GM18868 (cell line): ENCODE measurements around the gene STX4.

Experiments used
- ATAC-seq: cut with Tn5 transposase; IDR thresholded peaks from one replicate; pipeline ENCODE4 v1.9.1; 2021; ENCODE audit warnings: mild to moderate bottlenecking, moderate library complexity; ENCODE audit not compliant: unreplicated experiment

STX4 gene

GRCh38 chr16:31032736-31033708 is at the start of gene STX4:
STX4 (plus strand) TSS chr16:31033558; CDS start chr16:31033806, 248 bp downstream.
- peak; percentile 84 for ATAC-seq

- no peak for ATAC-seq
These were observed 49.3 kb upstream of the STX4 start for GRCh38 chr16:30983898-30984610.

GRCh38 chr16:30984669-30985400 is 48.5 kb upstream of the STX4 start, which contains the start of gene HSD3B7:
HSD3B7 (plus strand) TSS chr16:30985207; CDS start chr16:30985659, 452 bp downstream.
- no peak for ATAC-seq

- ATAC-seq, result no peak
These were observed 47.8 kb upstream of the STX4 start for GRCh38 chr16:30985401-30986128.

GRCh38 chr16:30986129-30986991 is 47.0 kb upstream of the STX4 start:
- ATAC-seq, result no peak

GRCh38 chr16:30987581-30988190 is 45.7 kb upstream of the STX4 start:
- ATAC-seq, result no peak

- ATAC-seq, result no peak
These were observed 43.8 kb upstream of the STX4 start for GRCh38 chr16:30989469-30990047.

GRCh38 chr16:30990105-30990504 is 43.3 kb upstream of the STX4 start:
- no peak for ATAC-seq

GRCh38 chr16:30991052-30991451 is 42.3 kb upstream of the STX4 start:
- no peak for ATAC-seq

GRCh38 chr16:30992276-30992780 is 41.0 kb upstream of the STX4 start:
- no peak for ATAC-seq

- ATAC-seq, result no peak
These were observed 40.2 kb upstream of the STX4 start for GRCh38 chr16:30992931-30993816.

GRCh38 chr16:30995927-30996323 is 37.4 kb upstream of the STX4 start:
- no peak for ATAC-seq

- ATAC-seq, result no peak
These were observed 36.9 kb upstream of the STX4 start for GRCh38 chr16:30996324-30996984.

GRCh38 chr16:30996985-30997724 is 36.2 kb upstream of the STX4 start:
- peak; percentile 80 for ATAC-seq

- ATAC-seq, result no peak
These were observed 35.3 kb upstream of the STX4 start for GRCh38 chr16:30997725-30998711.
